Glutamatergic neuron (in vitro differentiated cells): Measurements from ENCODE around the gene ZG16. TPM values are rescaled to one million over a fixed set of nuclear protein-coding genes. Genes with fewer than 3 reads are reported as not detected.

Source experiments
- DNase-seq: peaks from one replicate; pipeline ENCODE4 v3.0.0; 2022
- H3K27ac Mint-ChIP-seq: one replicate; pipeline ENCODE4 v1.8.0; 2020; ENCODE audit warnings: mild to moderate bottlenecking, mixed read lengths, inconsistent platforms; ENCODE audit not compliant: unreplicated experiment
- H3K27me3 Mint-ChIP-seq: one replicate; pipeline ENCODE4 v1.8.0; 2020; ENCODE audit warnings: mild to moderate bottlenecking, moderate library complexity, mixed read lengths, inconsistent platforms; ENCODE audit not compliant: unreplicated experiment
- H3K36me3 Mint-ChIP-seq: one replicate; pipeline ENCODE4 v1.8.0; 2020; ENCODE audit warnings: mild to moderate bottlenecking, mixed read lengths, inconsistent platforms; ENCODE audit not compliant: unreplicated experiment
- H3K4me1 Mint-ChIP-seq: one replicate; pipeline ENCODE4 v1.8.0; 2020; ENCODE audit warnings: mild to moderate bottlenecking, low read depth, mixed read lengths, inconsistent platforms; ENCODE audit not compliant: unreplicated experiment
- H3K4me3 Mint-ChIP-seq: one replicate; pipeline ENCODE4 v1.8.0; 2020; ENCODE audit warnings: mild to moderate bottlenecking, mixed read lengths, inconsistent platforms; ENCODE audit not compliant: unreplicated experiment
- H3K9me3 Mint-ChIP-seq: one replicate; pipeline ENCODE4 v1.8.0; 2020; ENCODE audit warnings: mild to moderate bottlenecking, moderate library complexity, mixed read lengths, inconsistent platforms; ENCODE audit not compliant: unreplicated experiment
- CTCF ChIP-seq: fragments of 200-600 bp; sonication (generic); IDR thresholded peaks from one replicate; pipeline ENCODE4 v1.5.0; 2021; ENCODE audit not compliant: partially characterized antibody, unreplicated experiment
- total RNA-seq: library from RNA; stranded (reverse); fragmentation: NEBNext Ultra II Directional; extraction: Animal tissue kit (Norgen Biotek cat#: 25700); gene quantifications from one replicate; pipeline ENCODE4 v1.2.1, GENCODE V29; 2021; ENCODE audit not compliant: unreplicated experiment

ZG16 gene
- total RNA-seq, 1 donor from 2014 or later = not detected

GRCh38 chr16:29825145-29826044, 47.3 kb downstream of the ZG16 start:
- H3K4me1 Mint-ChIP-seq = peaks cover 27% of the 10 kb centered on the region
- H3K4me3 Mint-ChIP-seq = peak overlapping the region; percentile 69
- H3K9me3 Mint-ChIP-seq = peaks cover 11% of the 10 kb centered on the region
- no peaks in the 10 kb centered on the region for H3K36me3 Mint-ChIP-seq
- H3K27ac Mint-ChIP-seq = peak overlapping the region; percentile 99
- peak; percentile 84 for DNase-seq
- H3K27me3 Mint-ChIP-seq = peaks cover 12% of the 10 kb centered on the region
- no peak for TF ChIP-seq CTCF

DNA sequence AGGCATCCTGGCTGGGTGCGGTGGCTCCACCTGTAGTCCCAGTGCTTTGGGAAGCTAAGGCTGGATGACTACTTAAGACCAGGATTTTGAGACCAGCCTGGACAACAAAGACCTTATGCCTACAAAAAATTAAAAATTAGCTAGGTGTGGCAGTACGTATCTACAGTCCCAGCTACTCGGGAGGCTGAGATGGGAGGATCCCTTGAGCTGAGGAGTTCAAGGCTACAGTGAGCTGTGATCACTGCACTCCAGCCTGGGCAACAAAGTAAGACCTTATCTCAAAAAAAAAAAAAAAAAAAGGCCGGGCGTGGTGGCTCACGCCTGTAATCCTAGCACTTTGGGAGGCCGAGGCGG, 48.3 kb downstream of the ZG16 start:
- DNase-seq = no peak
- peaks cover 22% of the 10 kb centered on the region for H3K4me1 Mint-ChIP-seq
- no peak overlapping the region for H3K4me3 Mint-ChIP-seq
- H3K27me3 Mint-ChIP-seq = peaks cover 12% of the 10 kb centered on the region
- H3K9me3 Mint-ChIP-seq = peaks cover 11% of the 10 kb centered on the region
- H3K27ac Mint-ChIP-seq = peak overlapping the region; percentile 99
- H3K36me3 Mint-ChIP-seq = no peaks in the 10 kb centered on the region
- no peak for TF ChIP-seq CTCF

DNA sequence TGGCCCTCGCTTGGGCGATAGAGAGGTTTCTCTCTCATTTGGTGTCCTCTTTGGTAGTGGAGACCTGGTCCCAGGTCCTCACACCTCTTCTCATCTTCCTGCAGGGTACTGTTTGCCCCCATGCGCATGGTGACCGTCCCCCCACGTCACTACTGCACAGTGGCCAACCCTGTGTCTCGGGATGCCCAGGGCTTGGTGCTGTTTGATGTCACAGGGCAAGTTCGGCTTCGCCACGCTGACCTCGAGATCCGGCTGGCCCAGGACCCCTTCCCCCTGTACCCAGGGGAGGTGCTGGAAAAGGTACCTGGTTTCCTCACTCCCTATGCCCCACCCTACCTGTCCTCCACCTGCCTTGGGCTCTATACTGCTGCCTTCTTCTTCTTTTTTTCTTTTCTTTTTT, 52.7 kb downstream of the ZG16 start:
- H3K9me3 Mint-ChIP-seq = peaks cover 3% of the 10 kb centered on the region
- H3K27me3 Mint-ChIP-seq = peaks cover 5% of the 10 kb centered on the region
- H3K4me1 Mint-ChIP-seq = peaks cover 8% of the 10 kb centered on the region
- H3K36me3 Mint-ChIP-seq = no peaks in the 10 kb centered on the region
- H3K27ac Mint-ChIP-seq = no peak overlapping the region
- no peak for TF ChIP-seq CTCF
- DNase-seq = no peak
- no peak overlapping the region for H3K4me3 Mint-ChIP-seq

- H3K27ac Mint-ChIP-seq = no peak overlapping the region
- TF ChIP-seq CTCF = no peak
- DNase-seq = no peak
Observed at GRCh38 chr16:29831490-29831889, 53.4 kb downstream of the ZG16 start.

More at GRCh38 chr16:29831490-29831889, 53.4 kb downstream of the ZG16 start:
- H3K36me3 Mint-ChIP-seq = no peaks in the 10 kb centered on the region
- peaks cover 5% of the 10 kb centered on the region for H3K4me1 Mint-ChIP-seq
- no peak overlapping the region for H3K4me3 Mint-ChIP-seq
- H3K27me3 Mint-ChIP-seq = peaks cover 4% of the 10 kb centered on the region
- peaks cover 3% of the 10 kb centered on the region for H3K9me3 Mint-ChIP-seq

Other genes starting within 250 kb of the ZG16 start
- gene SPN, start 115.0 kb upstream of the ZG16 start, total RNA-seq = 0.27 TPM
- 34.7 TPM for gene QPRT, start 99.1 kb upstream of the ZG16 start, total RNA-seq
- not detected for gene C16orf54, start 32.3 kb upstream of the ZG16 start, total RNA-seq
- gene KIF22, start 12.5 kb downstream of the ZG16 start, total RNA-seq = 31.9 TPM
- 369 TPM for gene MAZ, start 28.3 kb downstream of the ZG16 start, total RNA-seq
- gene PRRT2, start 33.9 kb downstream of the ZG16 start, total RNA-seq = 91.0 TPM
- gene PAGR1, start 37.9 kb downstream of the ZG16 start, total RNA-seq = 110 TPM
- 82.7 TPM for gene MVP, start 42.2 kb downstream of the ZG16 start, total RNA-seq
- gene CDIPT, start 85.0 kb downstream of the ZG16 start, total RNA-seq = 71.0 TPM
- 176 TPM for gene SEZ6L2, start 121.3 kb downstream of the ZG16 start, total RNA-seq
- gene ASPHD1, start 122.2 kb downstream of the ZG16 start, total RNA-seq = 56.4 TPM
- 18.4 TPM for gene KCTD13, start 148.0 kb downstream of the ZG16 start, total RNA-seq
- 88.0 TPM for gene TMEM219, start 183.8 kb downstream of the ZG16 start, total RNA-seq
- gene TAOK2, start 195.6 kb downstream of the ZG16 start, total RNA-seq = 58.5 TPM
- 12.2 TPM for gene HIRIP3, start 217.4 kb downstream of the ZG16 start, total RNA-seq
- gene INO80E, start 218.0 kb downstream of the ZG16 start, total RNA-seq = 71.4 TPM
- 4.2 TPM for gene DOC2A, start 232.8 kb downstream of the ZG16 start, total RNA-seq
- gene C16orf92, start 244.9 kb downstream of the ZG16 start, total RNA-seq = not detected